ENCODE results near the gene DCPS. TPM values are rescaled to one million over a fixed set of nuclear protein-coding genes. Genes with fewer than 3 reads are reported as not detected.

DCPS gene
- total RNA-seq, 1 experiment from 2014 or later: 26.2 TPM

DNA sequence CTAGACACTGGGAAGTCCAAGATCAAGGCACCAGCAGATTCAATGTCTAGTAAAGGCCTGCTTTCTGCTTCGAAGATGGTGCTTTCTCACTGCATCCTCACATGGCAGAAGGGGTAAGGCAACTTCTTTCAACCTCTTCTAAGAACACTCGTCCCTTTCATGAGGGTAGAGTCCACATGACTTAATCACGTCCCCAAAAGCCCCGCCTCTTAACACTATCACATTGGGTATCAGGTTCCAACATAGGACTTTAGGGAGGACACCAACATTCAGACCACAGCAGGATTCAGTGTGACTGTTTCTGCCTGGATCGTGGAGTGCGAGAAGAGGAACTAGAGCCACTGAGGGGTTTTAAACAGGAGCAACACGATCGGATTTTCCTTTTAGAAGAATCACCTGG, 24.7 kb upstream of the DCPS start:
- peaks cover 29% of the 10 kb centered on the region for H3K27me3 Mint-ChIP-seq (ENCODE audit: low read depth)
- no peak for DNase-seq (ENCODE audit: low spot score)
- no peak overlapping the region for H3K27ac Mint-ChIP-seq
- H3K4me3 Mint-ChIP-seq: no peak overlapping the region
- ChIA-PET POLR2A (interaction anchor here (1.0 kb wide), 1 partner anchor 10 kb away, joined by 4 read pairs; the partner anchor contains the start of gene FOXRED1), CTCF (no interaction called here)
- TF ChIP-seq TEAD1 (CRISPR knock-in tag; IDR thresholded peaks at IDR 0.05) (no peak), RORB (CRISPR knock-in tag; IDR thresholded peaks at IDR 0.05) (no peak), HMGA2 (CRISPR knock-in tag; IDR thresholded peaks at IDR 0.05) (no peak), NFATC4 (CRISPR knock-in tag; IDR thresholded peaks at IDR 0.05) (no peak), SP1 (CRISPR knock-in tag; conservative IDR thresholded peaks at IDR 0.05) (no peak), ZNF317 (CRISPR knock-in tag; IDR thresholded peaks at IDR 0.05; ENCODE audit: borderline replicate concordance, low read depth) (no peak)
- TF ChIP-seq, protein P1, sequence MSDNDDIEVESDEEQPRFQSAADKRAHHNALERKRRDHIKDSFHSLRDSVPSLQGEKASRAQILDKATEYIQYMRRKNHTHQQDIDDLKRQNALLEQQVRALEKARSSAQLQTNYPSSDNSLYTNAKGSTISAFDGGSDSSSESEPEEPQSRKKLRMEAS (CRISPR knock-in tag; IDR thresholded peaks at IDR 0.05): no peak
- TF ChIP-seq, protein P2, sequence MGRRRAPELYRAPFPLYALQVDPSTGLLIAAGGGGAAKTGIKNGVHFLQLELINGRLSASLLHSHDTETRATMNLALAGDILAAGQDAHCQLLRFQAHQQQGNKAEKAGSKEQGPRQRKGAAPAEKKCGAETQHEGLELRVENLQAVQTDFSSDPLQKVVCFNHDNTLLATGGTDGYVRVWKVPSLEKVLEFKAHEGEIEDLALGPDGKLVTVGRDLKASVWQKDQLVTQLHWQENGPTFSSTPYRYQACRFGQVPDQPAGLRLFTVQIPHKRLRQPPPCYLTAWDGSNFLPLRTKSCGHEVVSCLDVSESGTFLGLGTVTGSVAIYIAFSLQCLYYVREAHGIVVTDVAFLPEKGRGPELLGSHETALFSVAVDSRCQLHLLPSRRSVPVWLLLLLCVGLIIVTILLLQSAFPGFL (CRISPR knock-in tag; IDR thresholded peaks at IDR 0.05; ENCODE audit: borderline replicate concordance): no peak
- TF ChIP-seq, protein P3, sequence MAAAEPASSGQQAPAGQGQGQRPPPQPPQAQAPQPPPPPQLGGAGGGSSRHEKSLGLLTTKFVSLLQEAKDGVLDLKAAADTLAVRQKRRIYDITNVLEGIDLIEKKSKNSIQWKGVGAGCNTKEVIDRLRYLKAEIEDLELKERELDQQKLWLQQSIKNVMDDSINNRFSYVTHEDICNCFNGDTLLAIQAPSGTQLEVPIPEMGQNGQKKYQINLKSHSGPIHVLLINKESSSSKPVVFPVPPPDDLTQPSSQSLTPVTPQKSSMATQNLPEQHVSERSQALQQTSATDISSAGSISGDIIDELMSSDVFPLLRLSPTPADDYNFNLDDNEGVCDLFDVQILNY (CRISPR knock-in tag; IDR thresholded peaks at IDR 0.05): no peak
- ATAC-seq: no peak
- peaks cover 36% of the 10 kb centered on the region for H3K36me3 Mint-ChIP-seq
- H3K9me3 Mint-ChIP-seq: no peaks in the 10 kb centered on the region
- H3K4me1 Mint-ChIP-seq: peaks cover 14% of the 10 kb centered on the region

DNA sequence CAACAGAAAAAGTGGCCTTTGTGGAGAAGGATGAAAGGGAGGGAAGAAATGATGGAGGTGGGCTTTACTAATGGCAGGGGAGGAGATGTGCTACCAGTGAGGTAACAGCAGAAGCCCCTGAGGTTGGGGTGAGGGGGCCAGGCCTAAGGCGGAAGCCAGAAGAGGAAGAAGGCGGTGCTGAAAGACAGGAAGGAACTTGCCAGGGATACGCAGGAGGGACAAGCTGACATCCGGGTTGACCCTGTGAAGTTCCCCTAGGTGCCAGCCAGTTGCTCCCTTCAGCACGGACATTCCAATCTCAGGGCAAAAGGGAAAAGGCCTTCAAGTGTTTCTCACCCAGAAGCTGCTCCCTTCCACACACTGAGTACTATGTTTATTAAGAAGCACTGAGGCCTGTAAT, 23.3 kb upstream of the DCPS start:
- Mint-ChIP-seq H3K27ac (no peak overlapping the region), H3K4me1 (peaks cover 14% of the 10 kb centered on the region), H3K27me3 (ENCODE audit: low read depth) (peaks cover 30% of the 10 kb centered on the region), H3K9me3 (no peaks in the 10 kb centered on the region), H3K36me3 (peaks cover 22% of the 10 kb centered on the region), H3K4me3 (no peak overlapping the region)
- ATAC-seq (no peak), DNase-seq (ENCODE audit: low spot score) (no peak)
- CTCF ChIA-PET: no interaction called here
- POLR2A ChIA-PET: interaction anchor here (1.2 kb wide), 1 partner anchor 12 kb away, joined by 4 read pairs; the partner anchor contains the start of genes FOXRED1 and SRPRA
- TF ChIP-seq FOXJ3 (CRISPR knock-in tag; IDR thresholded peaks at IDR 0.05; ENCODE audit: borderline replicate concordance): no peak
- no peak for TF ChIP-seq ZNF138 (CRISPR knock-in tag; conservative IDR thresholded peaks at IDR 0.05)
- no peak for TF ChIP-seq ZNF219 (CRISPR knock-in tag; IDR thresholded peaks at IDR 0.05; ENCODE audit: borderline replicate concordance)
- TF ChIP-seq ELF4 (CRISPR knock-in tag; IDR thresholded peaks at IDR 0.05; ENCODE audit: low read depth): no peak
- TF ChIP-seq PRRX2 (CRISPR knock-in tag; IDR thresholded peaks at IDR 0.05): no peak
- no peak for TF ChIP-seq ZNF416 (CRISPR knock-in tag; IDR thresholded peaks at IDR 0.05)
- TF ChIP-seq, protein P4, sequence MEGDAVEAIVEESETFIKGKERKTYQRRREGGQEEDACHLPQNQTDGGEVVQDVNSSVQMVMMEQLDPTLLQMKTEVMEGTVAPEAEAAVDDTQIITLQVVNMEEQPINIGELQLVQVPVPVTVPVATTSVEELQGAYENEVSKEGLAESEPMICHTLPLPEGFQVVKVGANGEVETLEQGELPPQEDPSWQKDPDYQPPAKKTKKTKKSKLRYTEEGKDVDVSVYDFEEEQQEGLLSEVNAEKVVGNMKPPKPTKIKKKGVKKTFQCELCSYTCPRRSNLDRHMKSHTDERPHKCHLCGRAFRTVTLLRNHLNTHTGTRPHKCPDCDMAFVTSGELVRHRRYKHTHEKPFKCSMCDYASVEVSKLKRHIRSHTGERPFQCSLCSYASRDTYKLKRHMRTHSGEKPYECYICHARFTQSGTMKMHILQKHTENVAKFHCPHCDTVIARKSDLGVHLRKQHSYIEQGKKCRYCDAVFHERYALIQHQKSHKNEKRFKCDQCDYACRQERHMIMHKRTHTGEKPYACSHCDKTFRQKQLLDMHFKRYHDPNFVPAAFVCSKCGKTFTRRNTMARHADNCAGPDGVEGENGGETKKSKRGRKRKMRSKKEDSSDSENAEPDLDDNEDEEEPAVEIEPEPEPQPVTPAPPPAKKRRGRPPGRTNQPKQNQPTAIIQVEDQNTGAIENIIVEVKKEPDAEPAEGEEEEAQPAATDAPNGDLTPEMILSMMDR (IDR thresholded peaks at IDR 0.05): no peak
- TF ChIP-seq ZNF263 (CRISPR knock-in tag; IDR thresholded peaks at IDR 0.05; ENCODE audit: low read depth): no peak

DNA sequence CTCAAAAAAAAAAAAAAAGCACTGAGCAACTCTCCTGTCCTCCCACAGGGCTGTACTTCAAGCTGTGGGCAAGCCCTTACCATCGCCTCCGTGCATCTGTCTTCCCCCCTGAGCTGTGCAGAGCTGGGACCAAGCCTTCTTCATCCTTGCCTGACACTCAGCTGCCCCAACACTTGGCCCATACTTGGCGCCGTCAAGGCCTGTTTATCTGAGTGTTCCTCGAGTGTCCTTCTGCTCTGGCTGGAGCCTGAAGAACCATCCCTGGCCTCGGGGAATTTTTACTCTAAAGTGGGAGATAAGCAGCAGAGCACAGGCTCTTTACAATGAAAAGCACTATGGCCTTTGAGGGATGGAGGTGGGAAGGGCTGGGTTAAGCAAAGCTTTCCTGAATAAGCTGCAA, 22.6 kb upstream of the DCPS start:
- Mint-ChIP-seq H3K27me3 (ENCODE audit: low read depth) (peaks cover 30% of the 10 kb centered on the region), H3K4me1 (peaks cover 14% of the 10 kb centered on the region), H3K4me3 (peak overlapping the region; percentile 88; the same call in 1 of the 2 replicates), H3K9me3 (no peaks in the 10 kb centered on the region), H3K27ac (no peak overlapping the region), H3K36me3 (peaks cover 16% of the 10 kb centered on the region)
- POLR2A ChIA-PET: interaction anchor here (1.2 kb wide), 1 partner anchor 12 kb away, joined by 4 read pairs; the partner anchor contains the start of genes FOXRED1 and SRPRA
- ATAC-seq: no peak
- CTCF ChIA-PET: interaction anchor here (1.8 kb wide), 1 partner anchor 12 kb away, joined by 6 read pairs; no protein-coding TSS in a partner anchor
- no peak for DNase-seq (ENCODE audit: low spot score)
- TF ChIP-seq, protein P5, sequence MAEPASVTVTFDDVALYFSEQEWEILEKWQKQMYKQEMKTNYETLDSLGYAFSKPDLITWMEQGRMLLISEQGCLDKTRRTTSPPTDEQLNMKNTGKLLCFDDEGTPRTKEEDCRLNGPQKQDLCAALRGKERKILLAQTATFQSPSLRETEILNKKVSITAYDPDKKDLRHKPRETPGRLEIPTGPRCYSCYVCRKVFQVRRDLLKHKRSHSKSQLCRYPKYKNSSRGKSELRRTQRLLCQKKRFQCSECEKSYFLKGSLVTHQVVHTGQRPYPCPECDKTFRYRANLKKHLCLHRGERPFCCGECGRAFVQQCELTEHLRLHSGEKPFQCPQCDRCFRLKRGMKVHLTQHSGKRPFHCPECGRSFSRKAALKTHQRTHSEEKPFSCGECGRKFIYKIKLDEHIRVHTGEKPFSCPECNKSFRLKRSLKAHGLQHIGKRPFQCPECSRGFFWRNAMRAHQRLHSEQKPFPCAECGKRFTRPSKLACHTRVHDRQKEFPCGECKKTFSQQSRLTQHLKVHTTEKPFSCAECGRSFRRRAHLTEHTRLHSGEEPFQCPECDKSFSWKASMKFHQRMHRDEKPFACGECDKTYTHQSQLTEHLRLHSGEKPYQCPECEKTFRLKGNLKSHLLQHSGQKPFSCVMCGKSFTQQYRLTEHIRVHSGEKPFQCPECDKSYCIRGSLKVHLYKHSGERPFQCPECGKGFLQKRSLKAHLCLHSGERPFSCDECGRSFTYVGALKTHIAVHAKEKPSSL (CRISPR knock-in tag; conservative IDR thresholded peaks at IDR 0.05): no peak
- TF ChIP-seq NFATC4 (CRISPR knock-in tag; IDR thresholded peaks at IDR 0.05) (no peak), ZNF671 (CRISPR knock-in tag; IDR thresholded peaks at IDR 0.05) (no peak), TCF7 (CRISPR knock-in tag; IDR thresholded peaks at IDR 0.05; ENCODE audit: low read depth) (no peak), ZBTB21 (CRISPR knock-in tag; IDR thresholded peaks at IDR 0.05; ENCODE audit: borderline replicate concordance) (no peak), RELA (CRISPR knock-in tag; IDR thresholded peaks at IDR 0.05; ENCODE audit: borderline replicate concordance) (no peak), NR3C1 (CRISPR knock-in tag; conservative IDR thresholded peaks at IDR 0.05; ENCODE audit: low read depth) (no peak), NR2C2 (CRISPR knock-in tag; IDR thresholded peaks at IDR 0.05) (no peak), FOXJ3 (CRISPR knock-in tag; IDR thresholded peaks at IDR 0.05; ENCODE audit: borderline replicate concordance) (no peak), SMAD3 (CRISPR knock-in tag; IDR thresholded peaks at IDR 0.05; ENCODE audit: borderline replicate concordance) (no peak)
- TF ChIP-seq, protein P6, sequence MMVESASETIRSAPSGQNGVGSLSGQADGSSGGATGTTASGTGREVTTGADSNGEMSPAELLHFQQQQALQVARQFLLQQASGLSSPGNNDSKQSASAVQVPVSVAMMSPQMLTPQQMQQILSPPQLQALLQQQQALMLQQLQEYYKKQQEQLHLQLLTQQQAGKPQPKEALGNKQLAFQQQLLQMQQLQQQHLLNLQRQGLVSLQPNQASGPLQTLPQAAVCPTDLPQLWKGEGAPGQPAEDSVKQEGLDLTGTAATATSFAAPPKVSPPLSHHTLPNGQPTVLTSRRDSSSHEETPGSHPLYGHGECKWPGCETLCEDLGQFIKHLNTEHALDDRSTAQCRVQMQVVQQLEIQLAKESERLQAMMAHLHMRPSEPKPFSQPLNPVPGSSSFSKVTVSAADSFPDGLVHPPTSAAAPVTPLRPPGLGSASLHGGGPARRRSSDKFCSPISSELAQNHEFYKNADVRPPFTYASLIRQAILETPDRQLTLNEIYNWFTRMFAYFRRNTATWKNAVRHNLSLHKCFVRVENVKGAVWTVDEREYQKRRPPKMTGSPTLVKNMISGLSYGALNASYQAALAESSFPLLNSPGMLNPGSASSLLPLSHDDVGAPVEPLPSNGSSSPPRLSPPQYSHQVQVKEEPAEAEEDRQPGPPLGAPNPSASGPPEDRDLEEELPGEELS (CRISPR knock-in tag; IDR thresholded peaks at IDR 0.05): no peak
